ENCODE measurements around the gene VSIR. TPM values are rescaled to one million over a fixed set of nuclear protein-coding genes. Genes with fewer than 3 reads are reported as not detected.

The VSIR gene
- total RNA-seq, 1 donor from 2014 or later, result 104 TPM

DNA sequence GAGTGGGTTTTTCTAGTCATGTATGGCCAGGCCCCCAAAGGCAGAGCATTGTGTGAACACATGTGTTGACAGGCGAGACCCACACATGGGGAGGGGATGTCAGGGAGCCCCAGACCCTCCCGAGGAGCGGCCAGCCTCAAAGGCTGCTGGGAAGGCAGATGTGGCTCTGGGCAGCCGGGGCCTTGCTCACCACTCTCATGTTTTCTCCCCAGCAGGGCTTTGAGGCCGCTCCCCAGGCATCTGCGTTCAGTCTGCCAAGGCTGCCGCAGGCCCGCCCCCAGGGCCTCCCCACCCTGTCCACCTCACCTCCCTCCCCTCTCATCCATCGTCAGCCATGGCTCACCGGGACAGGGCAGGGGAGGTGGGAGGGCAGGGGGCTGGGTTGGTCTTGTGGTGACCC, 16.6 kb upstream of the VSIR start:
- intact Hi-C loops (cut with micrococcal nuclease), result no loop called here
- no peaks in the 10 kb centered on the region for H3K36me3 ChIP-seq
- DNase-seq, result no peak
- no peaks in the 10 kb centered on the region for H3K27me3 ChIP-seq (ENCODE audit: low read depth)
- TF ChIP-seq, protein P1, sequence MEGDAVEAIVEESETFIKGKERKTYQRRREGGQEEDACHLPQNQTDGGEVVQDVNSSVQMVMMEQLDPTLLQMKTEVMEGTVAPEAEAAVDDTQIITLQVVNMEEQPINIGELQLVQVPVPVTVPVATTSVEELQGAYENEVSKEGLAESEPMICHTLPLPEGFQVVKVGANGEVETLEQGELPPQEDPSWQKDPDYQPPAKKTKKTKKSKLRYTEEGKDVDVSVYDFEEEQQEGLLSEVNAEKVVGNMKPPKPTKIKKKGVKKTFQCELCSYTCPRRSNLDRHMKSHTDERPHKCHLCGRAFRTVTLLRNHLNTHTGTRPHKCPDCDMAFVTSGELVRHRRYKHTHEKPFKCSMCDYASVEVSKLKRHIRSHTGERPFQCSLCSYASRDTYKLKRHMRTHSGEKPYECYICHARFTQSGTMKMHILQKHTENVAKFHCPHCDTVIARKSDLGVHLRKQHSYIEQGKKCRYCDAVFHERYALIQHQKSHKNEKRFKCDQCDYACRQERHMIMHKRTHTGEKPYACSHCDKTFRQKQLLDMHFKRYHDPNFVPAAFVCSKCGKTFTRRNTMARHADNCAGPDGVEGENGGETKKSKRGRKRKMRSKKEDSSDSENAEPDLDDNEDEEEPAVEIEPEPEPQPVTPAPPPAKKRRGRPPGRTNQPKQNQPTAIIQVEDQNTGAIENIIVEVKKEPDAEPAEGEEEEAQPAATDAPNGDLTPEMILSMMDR (IDR thresholded peaks at IDR 0.05; ENCODE audit: borderline replicate concordance), result no peak
- H3K4me1 ChIP-seq, result no peaks in the 10 kb centered on the region
- no peaks in the 10 kb centered on the region for H3K9me3 ChIP-seq (replicated peaks)
- H3K4me3 ChIP-seq, result no peak overlapping the region
- H3K27ac ChIP-seq (replicated peaks), result no peak overlapping the region

DNA sequence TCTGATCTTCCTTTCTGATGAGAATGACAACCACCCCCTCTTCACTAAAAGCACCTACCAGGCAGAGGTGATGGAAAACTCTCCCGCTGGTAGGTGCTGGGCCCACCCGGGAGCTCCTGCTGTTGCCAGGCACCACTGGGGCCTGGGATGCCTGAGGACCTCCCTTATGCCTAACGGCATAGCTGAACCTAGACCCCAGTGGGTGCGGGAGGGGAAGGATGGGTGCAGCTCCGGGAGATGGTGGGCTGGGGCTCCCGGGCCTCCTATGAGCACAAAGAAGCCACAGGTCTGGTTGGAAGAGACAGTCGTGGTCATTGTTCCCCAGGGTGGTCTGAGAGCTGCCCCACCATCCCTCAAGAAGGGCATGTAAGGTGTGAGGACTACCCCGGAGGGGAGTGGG, 15.6 kb upstream of the VSIR start:
- DNase-seq, result no peak
- TF ChIP-seq, protein P1 (IDR thresholded peaks at IDR 0.05; ENCODE audit: borderline replicate concordance), result no peak
- no peaks in the 10 kb centered on the region for H3K4me1 ChIP-seq
- H3K4me3 ChIP-seq, result no peak overlapping the region
- H3K9me3 ChIP-seq (replicated peaks), result no peaks in the 10 kb centered on the region
- H3K27me3 ChIP-seq (ENCODE audit: low read depth), result no peaks in the 10 kb centered on the region
- H3K36me3 ChIP-seq, result no peaks in the 10 kb centered on the region
- no peak overlapping the region for H3K27ac ChIP-seq (replicated peaks)
- intact Hi-C loops (cut with micrococcal nuclease), result no loop called here

DNA sequence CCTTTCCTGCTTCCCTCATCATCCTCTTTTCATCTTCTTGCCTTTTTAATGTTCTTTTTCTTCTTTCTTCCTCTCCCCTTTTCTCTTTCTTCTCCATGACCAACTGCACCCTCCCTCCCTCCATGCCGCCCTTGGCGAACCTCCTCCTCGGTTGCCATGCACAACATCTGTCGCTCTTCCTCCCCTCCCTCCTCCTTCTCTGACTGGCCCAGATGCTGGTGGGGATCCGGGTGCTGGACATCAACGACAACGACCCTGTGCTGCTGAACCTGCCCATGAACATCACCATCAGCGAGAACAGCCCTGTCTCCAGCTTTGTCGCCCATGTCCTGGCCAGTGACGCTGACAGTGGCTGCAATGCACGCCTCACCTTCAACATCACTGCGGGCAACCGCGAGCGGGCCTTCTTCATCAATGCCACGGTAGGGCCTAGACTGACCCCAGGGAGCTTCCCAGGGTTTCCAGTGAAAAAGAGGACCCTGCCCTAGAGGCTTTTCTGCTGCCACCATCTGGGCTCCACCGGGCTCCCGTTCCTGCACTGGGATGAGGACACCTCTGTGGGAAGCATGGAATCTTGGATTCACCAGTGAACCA, 11.5 kb upstream of the VSIR start:
- Histone ChIP-seq H3K9me3 (replicated peaks) (no peaks in the 10 kb centered on the region), H3K4me1 (peaks cover 17% of the 10 kb centered on the region), H3K36me3 (no peaks in the 10 kb centered on the region), H3K4me3 (no peak overlapping the region), H3K27me3 (ENCODE audit: low read depth) (no peaks in the 10 kb centered on the region), H3K27ac (replicated peaks) (no peak overlapping the region)
- no peak for DNase-seq
- TF ChIP-seq, protein P1 (IDR thresholded peaks at IDR 0.05; ENCODE audit: borderline replicate concordance), result no peak
- intact Hi-C loops (cut with micrococcal nuclease), result no loop called here

DNA sequence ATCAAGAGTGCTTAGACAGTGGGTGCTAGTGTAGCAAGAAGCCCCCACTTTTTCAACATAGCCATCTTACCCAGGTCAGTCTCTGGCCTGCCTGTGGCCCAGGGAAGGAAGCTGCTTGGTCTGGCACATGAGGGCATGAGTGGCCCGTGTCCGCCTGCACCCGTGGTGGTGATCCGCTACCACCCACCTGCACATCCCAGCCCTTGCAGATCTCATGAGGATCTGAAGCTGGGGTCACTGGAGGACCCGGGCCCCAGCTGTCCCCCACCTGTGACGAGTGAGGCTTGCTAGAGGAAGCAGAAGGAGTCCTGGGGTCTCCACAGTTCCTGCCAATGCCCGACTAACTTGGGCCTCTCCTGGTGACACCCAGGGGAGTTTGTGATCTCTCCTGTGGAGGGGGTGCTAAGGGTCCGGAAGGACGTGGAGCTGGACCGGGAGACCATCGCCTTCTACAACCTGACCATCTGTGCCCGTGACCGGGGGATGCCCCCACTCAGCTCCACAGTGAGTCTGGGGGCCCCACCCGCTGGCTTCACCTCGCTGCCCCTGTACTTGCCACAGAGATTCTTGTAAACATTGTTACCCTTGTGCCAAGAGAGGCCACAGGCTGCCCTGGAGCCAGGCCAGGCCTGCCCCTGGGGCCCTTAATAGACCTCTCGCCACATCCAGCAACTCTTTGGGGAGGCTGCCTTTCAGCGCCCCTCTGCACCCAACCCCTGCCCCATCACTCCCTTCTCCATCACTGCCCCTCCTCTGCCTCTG, 10.8 kb upstream of the VSIR start:
- intact Hi-C loops (cut with micrococcal nuclease), result no loop called here
- DNase-seq, result no peak
- Histone ChIP-seq H3K36me3 (no peaks in the 10 kb centered on the region), H3K27ac (replicated peaks) (no peak overlapping the region), H3K27me3 (ENCODE audit: low read depth) (no peaks in the 10 kb centered on the region), H3K4me1 (peaks cover 17% of the 10 kb centered on the region), H3K9me3 (replicated peaks) (no peaks in the 10 kb centered on the region), H3K4me3 (no peak overlapping the region)
- TF ChIP-seq, protein P1 (IDR thresholded peaks at IDR 0.05; ENCODE audit: borderline replicate concordance), result no peak

DNA sequence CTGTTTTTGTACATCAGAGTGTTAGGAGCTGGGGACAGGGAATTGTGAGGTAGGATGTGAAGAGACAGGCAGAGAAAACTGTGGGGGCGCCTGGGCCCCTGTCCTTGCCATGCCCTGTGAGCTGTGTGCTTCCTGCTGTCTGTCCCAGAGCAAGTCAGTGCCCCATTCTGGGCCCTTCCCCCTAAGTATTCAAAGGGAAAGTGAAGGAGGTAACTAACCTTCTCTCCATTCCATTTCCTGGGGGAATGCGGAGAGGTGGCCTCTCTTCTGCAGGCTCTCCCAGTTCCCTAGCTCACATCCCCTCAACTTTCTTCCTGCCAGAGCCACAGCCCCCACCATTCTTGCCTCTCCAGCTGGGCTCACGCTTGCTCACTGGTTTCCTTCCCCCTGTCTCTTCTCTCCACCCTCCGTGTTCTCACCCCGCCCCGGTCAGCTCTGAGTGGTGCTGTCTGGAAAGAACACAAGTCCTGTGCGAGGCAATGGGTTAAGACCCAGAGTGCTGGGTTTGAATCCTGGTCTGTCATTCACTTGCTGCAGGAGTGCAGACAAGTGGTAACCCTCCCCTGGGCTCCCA, 9.7 kb upstream of the VSIR start:
- Histone ChIP-seq H3K27ac (replicated peaks) (no peak overlapping the region), H3K27me3 (ENCODE audit: low read depth) (no peaks in the 10 kb centered on the region), H3K9me3 (replicated peaks) (no peaks in the 10 kb centered on the region), H3K36me3 (no peaks in the 10 kb centered on the region), H3K4me1 (peaks cover 17% of the 10 kb centered on the region), H3K4me3 (no peak overlapping the region)
- TF ChIP-seq, protein P1 (IDR thresholded peaks at IDR 0.05; ENCODE audit: borderline replicate concordance), result no peak
- intact Hi-C loops (cut with micrococcal nuclease), result no loop called here
- peak; percentile 40 for DNase-seq
